B cell (primary cell): ENCODE measurements around the gene LRRC4. TPM values are rescaled to one million over a fixed set of nuclear protein-coding genes. Genes with fewer than 3 reads are reported as not detected.

Experiments
- ATAC-seq: fragments of 200-7000 bp; cut with Tn5 transposase; one replicate; pipeline ENCODE4 v1.10.0; 2021; ENCODE audit warnings: low read depth, mild to moderate bottlenecking, moderate number of reproducible peaks, moderate library complexity
- CTCF ChIA-PET: fragments of 350-600 bp; sonication (Branson Sonifier 250); formaldehyde crosslinking; loops from one replicate; lab custom pipeline; 2021; ENCODE audit warnings: antibody characterized with exemption, inconsistent platforms; lab: Charles Lee
- POLR2A ChIA-PET: fragments of 350-600 bp; sonication (Branson Sonifier 250); formaldehyde crosslinking; loops from one replicate; lab custom pipeline; 2021; ENCODE audit warnings: antibody characterized with exemption; lab: Charles Lee
- DNase-seq: peaks from one replicate; pipeline ENCODE4 v3.0.0; 2013
- H2AFZ ChIP-seq: 2 replicates; pipeline ENCODE4 v1.6.1; 2012; ENCODE audit warnings: mild to moderate bottlenecking, low read depth, low read length; ENCODE audit not compliant: insufficient read depth, poor library complexity, severe bottlenecking
- H3K27ac ChIP-seq, 2 donors: 1 replicate in 1 of 2; 2 replicates in 1 of 2; pipeline ENCODE4 v1.5.1; 2012 to 2013; ENCODE audit warnings: low read length in 2 of 2, mild to moderate bottlenecking in 2 of 2, moderate library complexity in 1 of 2
- H3K27me3 ChIP-seq, 4 experiments: fragments of 200-600 bp in 1 of 4; sonication (generic) in 1 of 4; replicated peaks in 1 of 4; 1 replicate in 2 of 4; 2 replicates in 2 of 4; pipeline versions ENCODE4 v1.6.1 to v1.7.0; 2013 to 2016; ENCODE audit warnings: low read length in 3 of 4, mild to moderate bottlenecking in 2 of 4, mixed read lengths in 1 of 4, moderate library complexity in 1 of 4; ENCODE audit not compliant: insufficient read depth in 4 of 4, control insufficient read depth in 3 of 4; ENCODE audit errors: control extremely low read depth in 1 of 4
- H3K36me3 ChIP-seq, 2 experiments: replicated peaks in 1 of 2; 1 replicate in 1 of 2; 2 replicates in 1 of 2; pipeline versions ENCODE4 v1.6.1 to v1.7.1; 2013; ENCODE audit warnings: low read length in 1 of 2; ENCODE audit not compliant: insufficient read depth in 2 of 2, control insufficient read depth in 1 of 2; ENCODE audit errors: control extremely low read depth in 1 of 2, extremely low read depth in 1 of 2
- H3K4me1 ChIP-seq, 2 donors: fragments of 200-600 bp in 1 of 2; sonication (generic) in 1 of 2; 1 replicate in 1 of 2; 2 replicates in 1 of 2; pipeline versions ENCODE4 v1.5.1 to v1.6.1; 2013 to 2017; ENCODE audit warnings: low read length in 2 of 2; ENCODE audit not compliant: control insufficient read depth in 2 of 2, insufficient read depth in 2 of 2
- H3K4me2 ChIP-seq: replicated peaks from 2 replicates; pipeline ENCODE3; 2012; ENCODE audit warnings: mild to moderate bottlenecking, low read depth, low read length; ENCODE audit not compliant: poor library complexity, severe bottlenecking
- H3K4me3 ChIP-seq, 5 experiments: fragments of 200-600 bp in 1 of 5; sonication (generic) in 1 of 5; 1 replicate in 3 of 5; 2 replicates in 2 of 5; pipeline versions ENCODE4 v1.5.1 to v1.7.0; 2011 to 2016; ENCODE audit warnings: low read length in 4 of 5, mild to moderate bottlenecking in 4 of 5, low read depth in 2 of 5, control low read depth in 1 of 5, moderate library complexity in 1 of 5; ENCODE audit not compliant: insufficient read depth in 1 of 5; ENCODE audit errors: control extremely low read depth in 1 of 5, extremely low read depth in 1 of 5
- H3K79me2 ChIP-seq: fragments of 200-600 bp; sonication (generic); one replicate; pipeline ENCODE4 v1.6.0; 2016; ENCODE audit warnings: low read length; ENCODE audit not compliant: control insufficient read depth, insufficient read depth
- H3K9ac ChIP-seq: fragments of 200-600 bp; sonication (generic); 2 replicates; pipeline ENCODE4 v1.6.1; 2017; ENCODE audit warnings: mild to moderate bottlenecking, low read length, moderate library complexity
- H3K9me3 ChIP-seq, 3 donors: one replicate each; pipeline versions ENCODE4 v1.6.1 to v1.7.1; 2013; ENCODE audit warnings: low read length in 2 of 3; ENCODE audit not compliant: control insufficient read depth in 2 of 3, insufficient read depth in 1 of 3; ENCODE audit errors: control extremely low read depth in 1 of 3
- H4K20me1 ChIP-seq: 2 replicates; pipeline ENCODE4 v1.6.0; 2012; ENCODE audit warnings: mild to moderate bottlenecking, low read length; ENCODE audit not compliant: insufficient read depth, control insufficient read depth, poor library complexity, severe bottlenecking
- H3K27ac Mint-ChIP-seq: one replicate; pipeline ENCODE4 v1.8.0; 2021; ENCODE audit warnings: mixed read lengths
- H3K27me3 Mint-ChIP-seq: one replicate; pipeline ENCODE4 v1.8.0; 2021; ENCODE audit warnings: mixed read lengths
- H3K4me1 Mint-ChIP-seq: one replicate; pipeline ENCODE4 v1.8.0; 2021; ENCODE audit warnings: mixed read lengths
- H3K4me3 Mint-ChIP-seq: one replicate; pipeline ENCODE4 v1.8.0; 2021; ENCODE audit warnings: mixed read lengths
- H3K9me3 Mint-ChIP-seq: one replicate; pipeline ENCODE4 v1.8.0; 2022; ENCODE audit warnings: mixed read lengths; ENCODE audit not compliant: insufficient read depth
- CTCF ChIP-seq: fragments of 200-600 bp; IDR thresholded peaks from one replicate; pipeline ENCODE4 v1.8.0; 2022; ENCODE audit warnings: antibody characterized with exemption, mild to moderate bottlenecking
- EZH2 ChIP-seq: IDR thresholded peaks from 2 replicates; pipeline ENCODE4 v1.6.1; 2012; ENCODE audit warnings: borderline replicate concordance, low read depth, mild to moderate bottlenecking, moderate library complexity, low read length; ENCODE audit not compliant: insufficient read depth, poor library complexity, severe bottlenecking
- WGBS: methylation state at CpG from one replicate; pipeline ENCODE4 v1.1.5; 2013; ENCODE audit warnings: missing lambda C conversion rate; ENCODE audit not compliant: insufficient coverage; 5-methylcytosine and 5-hydroxymethylcytosine counted together
- intact Hi-C: fragments of 100-400 bp; cut with micrococcal nuclease; formaldehyde crosslinking; loops from one replicate; pipeline ENCODE4 v1.10.0; 2022
- polyA plus RNA-seq: library from polyadenylated mRNA; depleted of rRNA; stranded (reverse); fragments of >200 nt; gene quantifications from 2 replicates; pipeline ENCODE4 v1.2.3, GENCODE V29; 2012
- total RNA-seq, 2 donors: library from RNA; stranded (reverse); fragments of 120-200 nt in 1 of 2; gene quantifications; 1 replicate in 1 of 2; 2 replicates in 1 of 2; pipeline versions ENCODE4 v1.2.3 to v1.2.4, GENCODE V29; 2013 to 2022

LRRC4 gene
- total and polyA plus RNA-seq, 2 donors (not counting 1 experiment from before 2014, with no cell fraction given), result 0.98 to 1.2 TPM

- H3K79me2 ChIP-seq, result peaks cover 4% of the 10 kb centered on the region
- Mint-ChIP-seq H3K27me3 (no peaks in the 10 kb centered on the region), H3K27ac (no peak overlapping the region), H3K4me1 (no peaks in the 10 kb centered on the region), H3K9me3 (no peaks in the 10 kb centered on the region), H3K4me3 (no peak overlapping the region)
- CTCF ChIA-PET, result interaction anchor here (1.3 kb wide), 1 partner anchor 143 kb away, joined by 4 read pairs; no protein-coding TSS in a partner anchor
- intact Hi-C loops, result no loop called here
- no peaks in the 10 kb centered on the region for H3K4me1 ChIP-seq
- no peak overlapping the region for H3K4me2 ChIP-seq
- H3K4me3 ChIP-seq, result no peak overlapping the region
- DNase-seq, result no peak
- POLR2A ChIA-PET, result no interaction called here
- no peaks in the 10 kb centered on the region for H4K20me1 ChIP-seq
- no peak overlapping the region for H3K27ac ChIP-seq
- TF ChIP-seq CTCF (no peak), EZH2 (no peak)
- H3K27me3 ChIP-seq, result no peaks in the 10 kb centered on the region
- no peak overlapping the region for H3K9ac ChIP-seq
- no peak for ATAC-seq
- H3K36me3 ChIP-seq, result peaks cover 0 to 6% of the 10 kb centered on the region in 2 experiments
- no peak overlapping the region for H2AFZ ChIP-seq
- 98% methylated on average over 8 of the region's 10 CpGs for WGBS
- H3K9me3 ChIP-seq, result no peaks in the 10 kb centered on the region
Observed at GRCh38 chr7:128066395-128066794, 35.2 kb upstream of the LRRC4 start.

GRCh38 chr7:128065872-128066271, 34.6 kb upstream of the LRRC4 start:
- no peaks in the 10 kb centered on the region for H3K4me1 ChIP-seq
- H3K4me3 ChIP-seq, result no peak overlapping the region
- ATAC-seq (no peak), DNase-seq (no peak)
- no peaks in the 10 kb centered on the region for H3K9me3 ChIP-seq
- H3K36me3 ChIP-seq, result peaks cover 0 to 10% of the 10 kb centered on the region in 2 experiments
- 96% methylated on average over 7 of the region's 7 CpGs for WGBS
- ChIA-PET POLR2A (no interaction called here), CTCF (interaction anchor here (0.7 to 1.3 kb wide), 2 partner anchors 11 to 144 kb away, joined by 3 to 4 read pairs; no protein-coding TSS in a partner anchor)
- no peaks in the 10 kb centered on the region for H3K27me3 ChIP-seq
- Mint-ChIP-seq H3K27ac (no peak overlapping the region), H3K27me3 (no peaks in the 10 kb centered on the region), H3K4me3 (no peak overlapping the region), H3K4me1 (no peaks in the 10 kb centered on the region), H3K9me3 (no peaks in the 10 kb centered on the region)
- H3K9ac ChIP-seq, result no peak overlapping the region
- no peaks in the 10 kb centered on the region for H4K20me1 ChIP-seq
- H3K27ac ChIP-seq, result no peak overlapping the region
- H3K4me2 ChIP-seq, result no peak overlapping the region
- TF ChIP-seq CTCF (no peak), EZH2 (no peak)
- intact Hi-C loops, result no loop called here
- H2AFZ ChIP-seq, result no peak overlapping the region
- peaks cover 4% of the 10 kb centered on the region for H3K79me2 ChIP-seq
